ENCODE measurements around the gene SCNN1A. TPM values are rescaled to one million over a fixed set of nuclear protein-coding genes. Genes with fewer than 3 reads are reported as not detected.

The SCNN1A gene
- total and polyA plus RNA-seq, 2 of the 13 experiments (the other 11 are each of a cell fraction or from before 2014, with no cell fraction given): 1.5 to 14.6 TPM

DNA sequence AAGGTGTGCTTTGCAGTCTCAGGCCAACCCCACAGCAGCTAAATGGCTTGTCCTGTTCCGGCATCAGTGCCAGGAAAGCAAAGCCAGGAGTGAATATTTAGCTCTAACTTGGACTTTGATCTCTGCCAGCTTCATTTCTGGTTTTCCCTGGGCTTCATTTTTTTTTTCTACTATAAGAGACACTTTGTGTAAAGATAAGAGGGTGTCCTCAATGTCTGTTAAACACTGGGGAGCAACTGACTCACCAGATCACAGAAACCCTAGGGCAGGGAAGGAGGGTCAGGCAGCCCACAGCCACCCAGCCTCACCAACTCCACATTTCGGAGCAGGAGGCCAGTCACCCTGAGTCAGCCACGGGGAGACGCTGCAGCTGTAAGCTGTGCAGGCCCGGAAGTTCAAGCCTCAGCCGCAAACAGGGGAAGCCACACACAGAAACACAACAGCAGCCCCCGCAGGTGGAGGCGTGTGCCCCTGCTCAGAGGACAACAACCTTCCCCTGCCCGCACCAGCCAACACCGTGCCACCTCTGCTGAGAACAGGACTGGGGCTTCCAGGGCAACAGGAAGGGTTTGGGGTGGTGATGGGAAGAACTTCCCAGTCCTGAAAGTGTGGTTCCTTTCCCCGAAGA is 39.8 kb downstream of the SCNN1A start (continued):
- TF ChIP-seq, protein P1, sequence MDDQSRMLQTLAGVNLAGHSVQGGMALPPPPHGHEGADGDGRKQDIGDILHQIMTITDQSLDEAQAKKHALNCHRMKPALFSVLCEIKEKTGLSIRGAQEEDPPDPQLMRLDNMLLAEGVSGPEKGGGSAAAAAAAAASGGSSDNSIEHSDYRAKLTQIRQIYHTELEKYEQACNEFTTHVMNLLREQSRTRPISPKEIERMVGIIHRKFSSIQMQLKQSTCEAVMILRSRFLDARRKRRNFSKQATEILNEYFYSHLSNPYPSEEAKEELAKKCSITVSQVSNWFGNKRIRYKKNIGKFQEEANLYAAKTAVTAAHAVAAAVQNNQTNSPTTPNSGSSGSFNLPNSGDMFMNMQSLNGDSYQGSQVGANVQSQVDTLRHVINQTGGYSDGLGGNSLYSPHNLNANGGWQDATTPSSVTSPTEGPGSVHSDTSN (CRISPR knock-in tag; IDR thresholded peaks at IDR 0.05; ENCODE audit: borderline replicate concordance): no peak
- TF ChIP-seq, protein P2, sequence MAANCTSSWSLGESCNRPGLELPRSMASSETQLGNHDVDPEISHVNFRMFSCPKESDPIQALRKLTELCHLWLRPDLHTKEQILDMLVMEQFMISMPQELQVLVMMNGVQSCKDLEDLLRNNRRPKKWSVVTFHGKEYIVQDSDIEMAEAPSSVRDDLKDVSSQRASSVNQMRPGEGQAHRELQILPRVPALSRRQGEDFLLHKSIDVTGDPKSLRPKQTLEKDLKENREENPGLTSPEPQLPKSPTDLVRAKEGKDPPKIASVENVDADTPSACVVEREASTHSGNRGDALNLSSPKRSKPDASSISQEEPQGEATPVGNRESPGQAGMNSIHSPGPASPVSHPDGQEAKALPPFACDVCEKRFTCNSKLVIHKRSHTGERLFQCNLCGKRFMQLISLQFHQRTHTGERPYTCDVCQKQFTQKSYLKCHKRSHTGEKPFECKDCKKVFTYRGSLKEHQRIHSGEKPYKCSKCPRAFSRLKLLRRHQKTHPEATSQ (CRISPR knock-in tag; IDR thresholded peaks at IDR 0.05; ENCODE audit: borderline replicate concordance): no peak
- TF ChIP-seq ZSCAN31 (CRISPR knock-in tag; IDR thresholded peaks at IDR 0.05; ENCODE audit: low read depth): no peak
- no peak for TF ChIP-seq CHCHD3 (CRISPR knock-in tag; IDR thresholded peaks at IDR 0.05)
- TF ChIP-seq ZC3H13 (CRISPR knock-in tag; IDR thresholded peaks at IDR 0.05): no peak
- TF ChIP-seq ZNF224 (CRISPR knock-in tag; IDR thresholded peaks at IDR 0.05): 0 out of 2 replicates have a peak, but pooled peaks have one; percentile 57
- no peak for TF ChIP-seq ZSCAN21 (CRISPR knock-in tag; IDR thresholded peaks at IDR 0.05; ENCODE audit: borderline replicate concordance)
- TF ChIP-seq ZKSCAN8 (CRISPR knock-in tag; IDR thresholded peaks at IDR 0.05; ENCODE audit: borderline replicate concordance): 0 out of 2 replicates have a peak, but pooled peaks have one; percentile 24
- TF ChIP-seq POGZ (CRISPR knock-in tag; IDR thresholded peaks at IDR 0.05): no peak
- peak; percentile 92 for TF ChIP-seq ZNF687 (CRISPR knock-in tag; IDR thresholded peaks at IDR 0.05)
- no peak for TF ChIP-seq ZNF354B (CRISPR knock-in tag; IDR thresholded peaks at IDR 0.05)
- TF ChIP-seq SNAI1 (CRISPR knock-in tag; IDR thresholded peaks at IDR 0.05; ENCODE audit: borderline replicate concordance): no peak
- TF ChIP-seq ATF5 (CRISPR knock-in tag; IDR thresholded peaks at IDR 0.05; ENCODE audit: low read depth): no peak
- no peak for TF ChIP-seq ZNF83 (CRISPR knock-in tag; IDR thresholded peaks at IDR 0.05; ENCODE audit: borderline replicate concordance)
- no peak for TF ChIP-seq HES4 (CRISPR knock-in tag; IDR thresholded peaks at IDR 0.05; ENCODE audit: borderline replicate concordance)
- TF ChIP-seq ESRRA (CRISPR knock-in tag; IDR thresholded peaks at IDR 0.05; ENCODE audit: low read depth): no peak
- no peak for TF ChIP-seq SP2 (CRISPR knock-in tag; IDR thresholded peaks at IDR 0.05)
- TF ChIP-seq, protein P3, sequence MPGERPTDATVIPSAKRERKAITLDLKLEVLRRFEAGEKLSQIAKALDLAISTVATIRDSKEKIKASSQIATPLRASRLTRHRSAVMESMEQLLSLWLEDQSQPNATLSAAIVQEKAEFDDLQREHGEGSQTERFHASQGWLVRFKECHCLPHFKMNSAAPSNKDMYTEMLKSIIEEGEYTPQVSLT (CRISPR knock-in tag; IDR thresholded peaks at IDR 0.05; ENCODE audit: borderline replicate concordance, low read depth): no peak
- no peak for TF ChIP-seq MED8 (CRISPR knock-in tag; IDR thresholded peaks at IDR 0.05; ENCODE audit: insufficient replicate concordance)
- no peak for TF ChIP-seq ZNF549 (CRISPR knock-in tag; IDR thresholded peaks at IDR 0.05)
- no peak for TF ChIP-seq ZNF660 (CRISPR knock-in tag; IDR thresholded peaks at IDR 0.05; ENCODE audit: borderline replicate concordance, low read depth)
- peak; percentile 43; the same call in 1 of the 2 replicates for TF ChIP-seq ZNF292 (CRISPR knock-in tag; IDR thresholded peaks at IDR 0.05; ENCODE audit: borderline replicate concordance, low read depth)

Measured in HepG2 (cell line).